ENCODE results near the gene PLEKHM1.
"Not testable (repeated sequence)": the region's sequence is repeated elsewhere in the genome, so short reads cannot be mapped to it uniquely, and the experiment has no call there.

The PLEKHM1 gene

DNA sequence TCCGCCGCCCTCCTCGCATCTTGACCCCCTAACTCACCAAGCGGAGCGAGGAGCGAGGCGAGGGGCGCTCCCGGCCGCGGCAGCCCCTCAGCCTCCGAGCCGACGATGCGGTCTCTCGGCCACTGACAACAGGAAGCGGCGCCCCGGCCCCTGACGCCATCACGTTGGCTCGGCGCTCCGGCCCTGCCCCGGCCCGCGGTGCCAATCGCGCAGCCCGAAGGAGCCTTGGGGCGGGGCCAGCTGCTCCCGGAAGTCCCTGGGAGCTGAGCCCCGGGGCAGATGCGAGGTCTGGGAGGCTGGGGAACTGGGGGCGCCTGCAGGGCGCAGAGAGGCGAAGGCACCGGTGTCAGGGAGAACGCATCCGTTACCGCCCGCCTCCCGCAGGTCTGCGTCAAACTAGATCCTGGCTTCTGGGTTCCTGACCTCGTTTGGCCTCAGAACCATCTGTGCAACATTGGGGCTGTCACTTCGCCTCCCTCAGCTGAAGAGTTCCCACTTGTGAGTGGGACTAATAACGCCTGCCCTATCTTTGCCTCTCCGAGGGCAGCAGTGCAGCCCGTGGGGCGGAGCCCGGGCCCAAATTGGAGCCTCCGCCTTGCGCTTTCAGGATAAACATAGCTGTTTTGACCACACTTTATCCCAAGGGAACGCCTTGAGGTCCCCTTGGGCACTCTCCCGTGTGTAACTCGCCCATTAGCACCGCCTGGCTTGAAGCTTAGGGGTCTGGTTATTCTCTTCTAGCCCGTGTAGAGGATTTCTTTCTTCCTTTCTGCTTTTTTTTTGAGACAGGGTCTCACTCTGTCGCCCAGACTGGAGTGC is at the start of gene PLEKHM1:
PLEKHM1 (minus strand) TSS at position 107 of the 819 bp plus-strand sequence. CDS start 8,237 bp downstream, outside the sequence.
- peak; percentile 25 for DNase-seq

DNA sequence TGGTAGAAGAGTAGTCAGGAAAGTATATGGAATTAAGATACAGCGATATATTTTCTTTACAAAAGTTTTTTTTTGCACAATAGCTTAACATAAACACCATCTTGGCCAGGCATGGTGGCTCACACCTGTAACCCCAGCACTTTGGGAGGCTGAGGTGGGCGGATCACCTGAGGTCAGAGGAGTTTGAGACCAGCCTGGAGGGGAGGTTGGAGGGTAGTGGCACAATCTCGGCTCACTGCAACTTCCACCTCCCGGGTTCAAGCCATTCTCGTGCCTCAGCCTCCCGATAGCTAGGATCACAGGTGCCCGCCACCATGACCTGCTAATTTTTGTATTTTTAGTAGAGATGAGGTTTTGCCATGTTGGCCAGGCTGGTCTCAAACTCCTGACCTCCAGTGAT is 47.6 kb upstream of the PLEKHM1 start:
- DNase-seq = not testable (repeated sequence)

DNA sequence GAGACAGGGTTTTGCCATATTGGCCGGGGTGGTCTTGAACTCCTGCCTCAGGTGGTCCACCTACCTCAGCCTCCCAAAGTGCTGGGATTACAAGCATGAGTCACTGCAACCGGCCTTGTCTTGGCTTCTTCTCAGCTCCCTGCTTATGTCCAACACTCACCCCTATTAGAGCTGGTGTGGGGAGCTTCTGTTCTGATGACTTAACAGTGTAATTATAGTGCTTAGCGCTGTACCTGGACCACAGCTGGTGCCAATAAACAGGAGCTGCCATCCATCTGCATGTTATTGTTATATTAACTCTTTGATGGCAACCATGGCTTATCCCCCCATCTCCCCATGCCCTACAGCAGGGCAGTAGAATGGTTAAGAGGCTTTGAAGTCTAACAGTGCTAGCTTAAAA is 15.6 kb upstream of the PLEKHM1 start:
- DNase-seq = not testable (repeated sequence)

DNA sequence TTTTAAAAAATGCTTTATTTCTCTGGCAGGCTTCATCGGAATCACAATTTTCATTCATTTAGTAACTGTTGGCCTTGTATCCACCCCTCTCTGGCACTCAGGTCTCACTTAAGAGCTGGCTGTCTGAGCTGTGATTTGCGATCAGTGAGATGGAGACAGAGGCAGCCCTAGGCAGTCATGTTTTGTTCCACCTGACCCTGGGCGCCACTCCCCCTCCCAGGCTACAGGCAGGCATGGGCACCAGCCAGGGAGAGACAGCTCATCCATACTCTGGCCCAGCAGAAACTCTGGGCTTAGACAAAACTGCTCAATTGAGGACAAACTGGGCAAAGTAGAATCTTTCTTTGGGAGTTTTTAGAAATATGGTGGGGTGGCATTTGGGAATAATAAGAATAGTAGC is 14.7 kb upstream of the PLEKHM1 start:
- not testable (repeated sequence) for DNase-seq

DNA sequence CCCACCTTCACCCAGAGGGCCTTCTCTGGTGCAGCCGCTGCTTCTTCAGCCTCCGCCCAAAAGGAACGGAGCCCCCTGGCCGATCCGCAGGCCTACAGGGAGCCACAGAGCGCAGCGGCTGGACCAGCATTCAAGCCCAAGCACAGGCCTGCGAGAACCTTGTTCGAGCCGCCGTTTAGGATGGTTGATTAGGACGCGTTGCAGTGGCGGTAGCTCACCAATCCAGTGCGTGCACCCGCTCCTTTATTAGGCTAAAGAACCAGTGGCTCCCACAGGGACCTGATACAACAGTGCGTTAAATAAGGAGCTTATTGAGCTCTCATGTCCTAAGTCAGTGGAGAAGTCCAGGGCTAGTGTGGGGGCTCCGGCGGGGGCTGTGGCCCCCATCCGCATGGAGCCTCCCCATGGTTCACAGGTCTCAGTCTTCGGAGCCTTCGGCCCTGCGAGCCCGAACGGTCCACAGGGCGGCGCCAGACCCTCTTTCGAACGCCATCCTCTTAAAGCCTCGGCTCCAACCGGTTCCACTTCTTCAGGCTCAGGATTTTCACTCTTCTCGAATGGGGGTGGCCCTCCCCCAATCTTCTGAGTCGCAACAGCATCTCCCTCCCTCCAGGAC is 10.7 kb upstream of the PLEKHM1 start:
- DNase-seq = not testable (repeated sequence)

DNA sequence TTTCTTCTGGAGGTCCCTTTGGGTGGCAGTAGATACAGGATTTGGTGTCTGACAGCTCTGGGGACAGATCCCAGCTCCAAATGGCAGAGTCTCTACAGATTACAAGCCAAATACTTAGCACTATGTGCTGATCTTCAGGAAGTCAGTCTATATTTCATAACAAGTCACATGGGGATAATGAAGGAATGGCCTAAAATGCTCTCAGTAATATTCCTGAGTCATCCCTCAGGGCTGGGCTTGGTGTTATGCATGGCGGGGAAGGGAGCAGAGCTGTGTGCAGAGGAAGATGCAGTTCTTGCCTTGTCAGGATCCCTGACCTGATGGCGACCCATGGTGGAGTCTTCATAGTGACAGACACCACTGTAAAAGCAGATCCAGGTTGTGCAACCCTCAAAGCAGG is 10.0 kb upstream of the PLEKHM1 start:
- DNase-seq = not testable (repeated sequence)

DNA sequence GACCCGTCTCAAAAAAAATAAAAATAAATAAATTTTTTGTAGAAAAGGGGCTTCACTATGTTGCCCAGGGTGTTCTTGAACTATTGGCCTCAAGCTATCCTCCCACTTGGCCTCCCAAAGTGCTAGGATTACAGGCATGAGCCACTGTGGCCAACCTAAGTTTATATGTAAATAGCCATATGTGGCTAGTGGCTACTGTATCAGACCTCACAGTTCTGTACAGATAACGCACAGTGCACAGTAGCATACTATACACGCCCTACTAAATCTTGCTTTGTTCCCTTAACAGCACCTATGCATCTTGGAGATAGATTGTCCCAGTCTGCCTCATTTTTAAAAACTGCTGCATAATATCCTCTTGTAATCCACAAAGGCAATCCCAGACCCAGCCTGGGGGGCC is 8.7 kb upstream of the PLEKHM1 start:
- DNase-seq = not testable (repeated sequence)

DNA sequence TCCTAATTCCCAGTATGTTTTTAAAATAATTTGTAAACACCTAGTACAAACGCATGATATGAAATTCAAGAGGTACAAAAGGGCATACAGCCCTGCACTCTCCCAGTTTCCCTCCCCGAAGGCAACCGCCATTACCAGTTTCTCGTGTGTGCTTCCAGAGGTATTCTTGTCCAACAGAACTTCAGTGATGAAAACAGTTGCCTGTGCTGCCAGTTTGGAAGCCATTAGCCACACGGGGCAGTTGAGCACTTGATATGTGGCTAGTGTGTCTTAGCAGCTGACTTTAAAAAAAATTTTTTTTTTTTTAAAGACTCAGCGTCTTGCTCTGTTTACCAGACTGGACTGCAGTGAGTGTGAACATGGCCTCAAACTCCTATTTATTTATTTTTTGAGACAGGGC is 7.9 kb upstream of the PLEKHM1 start:
- not testable (repeated sequence) for DNase-seq

DNA sequence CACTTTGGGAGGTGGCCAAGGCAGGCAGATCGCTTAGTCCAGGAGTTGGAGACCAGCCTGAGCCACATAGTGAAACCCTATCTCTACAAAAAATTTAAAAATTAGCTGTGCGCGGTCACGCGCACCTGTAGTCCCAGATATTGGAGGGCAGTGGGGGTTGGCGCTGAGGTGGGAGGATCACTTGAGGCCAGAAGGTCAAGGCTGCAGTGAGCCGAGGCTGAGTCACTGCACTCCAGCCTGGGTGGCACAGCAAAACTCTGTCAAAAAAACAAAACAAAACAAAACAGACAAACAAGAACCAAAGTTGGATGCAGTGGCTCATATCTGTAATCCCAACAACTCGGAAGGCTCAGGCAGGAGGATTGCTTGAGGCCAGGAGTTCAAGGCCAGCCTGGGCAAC is 6.9 kb upstream of the PLEKHM1 start:
- not testable (repeated sequence) for DNase-seq

DNA sequence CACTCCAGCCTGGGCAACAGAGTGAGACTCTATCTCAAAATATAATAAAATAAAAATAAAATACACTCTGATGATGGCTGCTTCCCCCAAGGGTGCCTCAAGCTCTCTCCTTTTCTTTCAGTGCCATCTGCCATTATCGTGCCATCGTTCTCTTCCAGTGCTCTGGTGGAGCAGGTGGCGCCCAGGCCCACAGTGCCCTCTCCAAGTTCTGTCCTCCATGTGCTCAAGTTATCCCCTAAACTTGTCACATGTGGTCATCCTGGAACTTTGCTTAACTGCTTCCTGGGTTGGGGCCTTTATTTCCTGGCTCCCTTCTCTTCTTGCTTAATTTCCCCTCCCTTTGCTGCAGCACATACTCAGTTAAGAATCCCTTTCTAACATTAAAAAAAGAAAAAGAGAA is 6.0 kb upstream of the PLEKHM1 start:
- not testable (repeated sequence) for DNase-seq

DNA sequence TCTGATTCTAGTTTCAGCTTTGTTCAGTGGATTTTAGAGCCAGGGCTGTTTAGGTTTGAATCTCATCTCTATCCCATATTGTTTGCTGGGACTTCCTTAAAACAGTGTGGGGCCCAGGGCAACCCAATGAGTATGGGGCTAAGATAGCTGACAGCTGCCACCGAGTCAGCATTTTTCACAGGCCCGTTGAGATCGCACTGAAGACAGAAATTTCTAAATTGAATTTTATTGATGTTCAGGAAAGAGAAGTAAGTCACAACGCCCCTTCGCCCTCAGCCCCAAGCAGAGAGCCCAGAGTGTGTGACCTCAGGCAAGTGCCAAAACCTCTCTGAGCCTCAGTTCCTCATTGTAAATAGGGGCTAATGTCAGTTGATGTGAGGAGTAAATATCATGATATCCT is 4.0 kb upstream of the PLEKHM1 start:
- not testable (repeated sequence) for DNase-seq

DNA sequence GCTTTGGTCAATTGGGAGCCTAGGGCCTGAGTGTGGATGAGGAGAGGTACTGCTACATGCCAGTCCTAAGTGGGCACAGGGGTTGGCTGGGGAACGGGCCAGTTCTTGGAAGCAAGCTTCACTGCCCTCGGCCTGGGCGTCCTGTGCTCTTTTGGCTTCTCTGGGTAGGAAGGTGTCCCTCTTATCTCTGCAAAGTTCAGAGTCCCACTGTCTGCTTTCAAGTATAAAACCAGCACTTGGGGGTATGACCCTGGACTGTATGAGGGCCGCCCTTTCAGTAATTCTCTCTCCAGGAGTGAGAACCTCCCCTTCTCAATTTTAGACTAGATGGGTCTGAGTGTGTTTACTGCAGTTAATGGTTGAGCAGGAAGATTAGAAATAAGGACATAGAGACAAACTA is 1.6 kb upstream of the PLEKHM1 start:
- DNase-seq = not testable (repeated sequence)

DNA sequence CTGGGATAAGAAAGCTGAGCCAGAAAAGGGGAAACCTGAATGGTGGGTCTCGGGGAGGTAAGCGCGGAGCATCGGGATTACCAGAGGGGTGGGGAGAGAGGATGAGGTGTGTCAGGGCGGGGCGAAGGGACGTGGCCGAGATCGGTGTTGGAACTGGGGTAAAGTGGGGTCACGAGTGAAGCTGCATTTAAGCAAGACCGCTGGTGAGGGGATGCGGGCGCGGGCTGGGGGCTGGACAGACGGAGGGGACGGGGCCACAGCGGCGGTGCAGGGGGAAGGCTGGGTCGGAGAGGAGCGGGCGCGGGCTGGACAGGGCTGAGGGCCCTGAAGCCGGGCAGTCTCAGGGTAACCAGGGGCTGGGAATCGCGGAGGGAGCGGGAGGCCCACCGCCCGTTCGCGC is 323 bp downstream of the PLEKHM1 start:
- not testable (repeated sequence) for DNase-seq

DNA sequence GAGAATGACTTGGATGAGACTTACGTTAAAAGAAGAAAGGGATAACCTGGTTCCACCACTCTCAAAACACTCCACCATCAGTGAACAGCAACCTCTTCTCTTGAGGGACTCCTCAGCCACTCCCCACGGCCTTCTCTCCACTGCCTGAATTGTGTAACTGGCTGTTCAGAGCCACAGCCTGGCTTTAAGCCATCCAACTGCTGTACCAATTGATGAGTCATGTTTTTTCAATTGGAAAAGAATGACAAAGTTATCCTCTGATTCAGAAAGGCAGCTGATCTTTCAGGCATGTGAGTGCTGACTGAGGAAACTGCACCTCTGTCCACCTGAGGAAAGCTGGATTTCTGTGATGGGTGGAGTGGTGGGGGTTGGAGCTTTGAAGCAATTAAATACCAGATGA is 2.8 kb downstream of the PLEKHM1 start:
- DNase-seq = peak; percentile 23

DNA sequence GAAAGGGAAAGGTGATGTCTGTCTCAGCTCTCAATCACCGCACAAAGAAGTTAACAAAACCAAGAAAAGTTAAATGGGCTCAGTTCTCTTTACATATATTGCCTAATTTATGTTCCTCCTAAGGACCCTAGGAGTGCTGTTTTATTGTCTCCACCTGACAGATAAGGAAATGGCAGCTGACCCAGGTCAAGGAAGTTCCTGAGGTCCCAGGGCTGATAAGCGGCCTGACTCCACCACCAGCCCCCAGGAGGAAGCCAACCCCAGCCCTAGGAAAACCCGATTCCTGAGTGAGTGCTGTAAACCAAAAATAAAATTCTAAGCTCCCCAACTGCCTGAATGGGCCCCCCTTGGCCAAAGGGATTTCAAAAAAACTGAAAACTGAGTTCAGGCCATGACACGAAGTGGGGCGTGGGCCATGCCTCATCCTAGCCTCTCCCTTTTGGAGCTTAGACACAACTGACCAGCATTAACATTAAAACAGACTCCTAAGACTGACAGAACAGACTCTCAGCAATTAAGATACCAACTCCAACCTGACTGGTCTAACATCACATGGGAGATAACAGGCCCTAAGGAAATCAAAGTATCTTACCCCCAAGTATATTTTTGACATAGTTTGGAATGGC is 6.8 kb downstream of the PLEKHM1 start:
- DNase-seq = not testable (repeated sequence)

DNA sequence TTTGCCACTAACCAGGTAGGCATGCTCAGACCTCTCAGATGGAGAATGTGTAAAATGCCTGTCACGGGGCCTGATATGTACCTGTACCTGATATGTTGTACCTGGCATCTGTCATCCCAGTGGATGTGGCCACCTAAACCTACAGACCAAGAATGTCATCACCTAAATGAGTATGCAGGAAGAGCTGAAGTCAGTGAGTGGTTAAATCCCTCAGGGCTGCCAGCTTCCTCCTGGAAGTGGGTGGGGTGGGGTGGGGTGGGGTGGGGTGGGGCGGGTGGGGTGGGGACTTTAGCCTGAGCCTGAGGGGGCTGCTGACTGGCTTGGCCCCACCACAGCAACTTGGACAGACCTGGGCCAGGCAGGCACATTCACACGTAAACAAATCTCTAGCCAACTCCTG is 7.3 kb downstream of the PLEKHM1 start:
- DNase-seq = not testable (repeated sequence)

DNA sequence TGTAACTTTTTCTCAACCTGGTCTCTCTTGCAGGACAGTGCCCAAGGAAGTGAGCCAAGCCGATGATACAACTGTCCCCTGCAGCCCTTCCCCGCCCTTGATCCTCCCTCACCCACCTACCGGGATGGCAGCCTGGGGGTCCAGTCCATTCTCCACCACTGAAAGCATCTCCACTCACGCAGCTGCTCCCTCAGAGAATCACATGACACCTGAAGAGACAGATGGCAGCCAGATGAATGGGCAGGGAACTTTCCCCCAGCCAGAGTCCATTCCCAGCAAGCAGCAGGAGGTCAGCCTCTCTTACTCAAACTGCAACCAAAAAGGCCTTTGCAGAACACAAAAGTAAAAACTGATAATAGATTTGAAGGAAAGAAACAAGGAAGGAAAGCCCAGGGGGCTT is 8.2 kb downstream of the PLEKHM1 start:
- not testable (repeated sequence) for DNase-seq

DNA sequence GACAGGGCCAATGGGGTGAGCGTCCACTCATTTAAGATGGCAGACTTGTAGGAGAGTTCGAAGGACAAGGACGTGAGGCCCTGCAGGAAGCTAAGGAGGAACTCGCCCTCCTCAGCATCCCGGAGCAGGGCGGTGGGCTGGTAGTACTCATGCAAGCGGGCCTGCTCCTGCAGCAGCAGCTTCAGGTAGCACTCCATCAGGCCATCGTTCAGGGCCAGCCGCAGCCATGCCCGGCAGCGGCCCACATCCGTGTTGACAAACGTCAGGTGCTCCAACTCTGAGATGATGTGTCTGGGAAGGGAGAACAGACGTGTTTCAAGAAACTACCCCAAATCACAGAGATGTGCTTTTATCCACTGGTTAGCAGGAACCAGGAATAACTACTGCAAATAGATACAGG is 15.1 kb downstream of the PLEKHM1 start:
- DNase-seq = not testable (repeated sequence)

DNA sequence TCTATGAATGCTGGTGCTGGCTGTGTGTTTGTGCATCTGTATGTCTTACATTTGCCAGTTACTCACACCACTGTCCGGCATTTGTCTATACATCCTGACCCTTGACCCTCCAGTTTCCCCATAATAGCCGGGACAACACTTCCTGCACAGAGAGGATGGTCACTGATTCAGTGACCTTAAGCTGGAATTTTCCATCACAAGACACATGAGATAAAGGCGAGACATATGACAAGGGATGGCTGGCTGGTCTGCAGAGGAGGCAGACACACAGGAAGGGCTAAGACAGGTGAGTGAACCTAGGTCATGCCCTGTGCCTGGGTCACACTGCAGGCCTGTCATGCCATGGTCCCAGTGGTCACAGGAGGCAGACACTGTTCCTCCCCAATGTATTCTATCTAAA is 18.3 kb downstream of the PLEKHM1 start:
- DNase-seq = not testable (repeated sequence)

DNA sequence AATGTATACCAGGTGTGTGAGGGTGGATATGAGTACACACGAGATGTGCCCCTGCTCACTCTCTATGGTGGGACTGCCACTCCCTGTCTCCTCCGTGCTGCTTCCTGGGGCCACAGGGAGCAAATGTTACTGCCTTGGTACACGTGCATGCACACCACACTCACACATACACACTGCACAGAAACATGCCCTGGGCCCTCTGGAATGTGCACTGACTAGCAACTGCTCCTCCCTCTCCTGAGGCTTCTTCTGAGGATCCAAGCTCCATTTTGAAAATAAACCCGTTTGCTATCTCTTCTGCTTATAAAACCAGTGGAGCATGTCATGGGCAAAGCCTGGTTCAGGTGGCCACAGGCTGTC is 21.3 kb downstream of the PLEKHM1 start:
- DNase-seq = not testable (repeated sequence)

DNA sequence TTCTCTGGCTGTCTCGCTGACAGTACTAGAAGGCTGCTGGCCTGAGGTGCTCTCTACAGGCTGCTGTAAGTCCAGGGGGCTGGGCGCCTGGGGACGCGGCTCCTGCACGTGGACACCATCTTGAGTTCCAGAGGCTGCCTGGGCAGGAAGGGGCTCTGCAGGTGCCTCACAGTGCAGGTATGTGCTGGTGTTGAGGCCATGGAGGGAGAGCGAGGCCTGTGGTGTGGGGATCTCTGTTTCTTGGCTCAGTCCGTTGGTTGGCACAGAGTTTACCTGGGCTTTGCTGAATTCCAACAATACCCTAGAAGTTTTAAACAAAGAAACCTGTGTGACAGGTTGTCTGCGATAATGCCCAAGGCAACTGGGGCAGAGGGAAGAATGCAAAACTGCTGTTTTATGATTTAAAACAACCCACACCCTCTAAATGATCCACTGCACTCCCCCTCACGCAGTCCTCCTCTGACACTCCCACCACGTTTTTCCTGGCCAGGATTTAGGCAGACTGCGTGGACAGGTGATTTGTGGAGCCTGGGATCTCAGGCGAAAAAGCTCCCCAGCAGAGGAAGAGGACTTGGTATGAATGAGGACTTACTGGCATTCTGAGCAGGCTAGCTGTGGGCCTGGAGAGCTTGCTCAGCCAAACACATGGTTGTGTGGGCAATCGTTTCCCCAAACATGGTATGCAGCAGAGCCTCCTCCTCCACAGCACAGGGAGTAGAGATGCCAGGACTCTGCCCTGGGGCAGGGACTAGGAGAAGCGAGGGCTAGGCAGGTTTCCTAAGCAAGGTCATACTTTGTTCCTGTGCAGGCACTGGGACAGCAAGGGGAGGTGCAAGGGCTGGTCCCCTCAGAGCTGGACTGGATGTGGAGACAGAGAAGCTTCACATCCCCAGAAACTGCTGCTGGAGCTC is 22.0 kb downstream of the PLEKHM1 start:
- not testable (repeated sequence) for DNase-seq

DNA sequence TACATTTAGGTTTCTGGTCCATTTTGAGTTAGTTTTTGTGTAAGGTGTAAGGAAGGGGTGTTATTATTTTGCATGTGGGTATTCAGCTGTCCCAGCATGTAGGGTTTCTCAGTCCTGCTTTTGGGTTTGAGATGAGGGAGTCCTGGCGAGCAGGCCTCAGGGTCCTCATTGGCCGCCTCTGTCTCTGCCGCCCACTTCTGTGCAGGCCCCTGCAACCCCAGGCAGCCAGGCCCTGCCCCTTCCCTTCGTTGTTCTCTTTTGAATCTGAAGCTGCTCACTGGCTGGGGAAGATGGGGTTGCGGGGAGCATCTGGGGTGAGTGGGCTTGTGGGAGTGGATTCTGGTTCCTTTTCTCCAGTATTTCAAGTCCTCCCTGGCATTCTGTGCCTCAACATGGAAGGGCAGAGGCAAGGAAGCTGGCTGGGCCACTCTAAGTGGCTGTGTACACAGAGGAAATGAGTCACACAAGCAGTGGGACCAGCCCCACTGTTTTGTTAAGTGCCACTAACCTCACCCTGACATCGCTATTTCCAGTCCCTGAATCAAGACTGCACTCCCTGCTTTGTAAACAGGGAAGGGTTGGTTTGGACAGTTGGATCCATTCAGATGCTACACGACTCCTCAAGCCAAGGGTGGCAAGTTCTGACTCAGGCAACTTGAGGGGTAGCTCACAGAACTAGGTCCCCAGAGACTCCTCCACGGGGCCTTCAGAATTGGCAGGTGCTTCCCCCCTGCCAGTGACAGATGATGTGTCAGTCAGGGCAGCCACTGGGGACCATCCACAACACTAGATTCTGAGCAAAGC is 28.8 kb downstream of the PLEKHM1 start:
- DNase-seq = not testable (repeated sequence)
